ENCODE data around the gene YIPF4. TPM values are rescaled to one million over a fixed set of nuclear protein-coding genes. Genes with fewer than 3 reads are reported as not detected.

YIPF4 gene
- polyA plus RNA-seq, 1 donor (not counting 4 experiments of a cell fraction or from before 2014, with no cell fraction given) = 22.7 TPM

DNA sequence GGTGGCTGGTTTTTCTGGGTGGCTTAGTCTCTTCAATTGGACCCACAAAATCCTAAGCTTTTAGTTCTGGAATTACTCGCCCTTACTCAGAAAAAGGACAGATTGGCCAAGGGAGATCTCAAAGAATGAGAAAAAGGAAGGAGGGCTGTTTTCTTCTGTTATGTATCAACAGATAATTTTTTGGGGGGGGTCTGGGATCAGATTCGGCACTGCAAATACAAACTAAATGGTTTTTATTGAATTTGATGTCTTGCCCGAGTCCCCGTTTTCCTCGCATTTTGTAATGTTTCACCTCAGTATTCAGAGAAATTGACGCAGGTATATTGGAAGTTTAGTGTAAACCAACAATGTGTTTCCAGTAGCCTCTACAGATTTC lies 762 bp downstream of the YIPF4 start:
- TF ChIP-seq EZH2 (IDR thresholded peaks at IDR 0.05; ENCODE audit: low read length) (no peak), CTCF (optimal IDR thresholded peaks at IDR 0.05 in 1 of 3, IDR thresholded peaks at IDR 0.05 in 1 of 3, conservative IDR thresholded peaks at IDR 0.05 in 1 of 3; ENCODE audit: extremely low read depth in 1 of 3, insufficient read depth in 2 of 3, low read length in 3 of 3) (no peak)
- peaks cover 8% of the 10 kb centered on the region for H3K4me1 ChIP-seq (ENCODE audit: control insufficient read depth, extremely low read depth, insufficient read depth, low read length)
- no peaks in the 10 kb centered on the region for H3K9me3 ChIP-seq (ENCODE audit: control insufficient read depth, low read depth, low read length)
- dilution Hi-C loops (cut with MboI; ENCODE audit: extremely low pct_ligation_motif_present, low sequenced_read_pairs) = no loop called here
- DNase-seq (ENCODE audit: low read depth, low spot score) = no peak
- peak overlapping the region; percentile 68 to 99 (median 97) for H3K4me3 ChIP-seq (ENCODE audit: control insufficient read depth in 2 of 3, extremely low read depth in 1 of 3, insufficient read depth in 2 of 3, low read depth in 1 of 3, low read length in 3 of 3)
- peak overlapping the region; percentile 99 for H3K9ac ChIP-seq (ENCODE audit: control insufficient read depth, extremely low read depth, insufficient read depth, low read length)
- peaks cover 38% of the 10 kb centered on the region for H3K79me2 ChIP-seq (ENCODE audit: control insufficient read depth, insufficient read depth, low read length)
- FAIRE-seq = no peak
- peak overlapping the region; percentile 80 for H3K4me2 ChIP-seq (ENCODE audit: control insufficient read depth, extremely low read depth, insufficient read depth, low read depth, low read length)
- peak overlapping the region; percentile 93 for H3K27ac ChIP-seq (ENCODE audit: control insufficient read depth, insufficient read depth, low read length)
- peak overlapping the region; percentile 96 for H2AFZ ChIP-seq (ENCODE audit: control insufficient read depth, low read length)
- no peaks in the 10 kb centered on the region for H3K9me1 ChIP-seq (ENCODE audit: control insufficient read depth, extremely low read depth, insufficient read depth, low read length)
- no peaks in the 10 kb centered on the region for H3K27me3 ChIP-seq (ENCODE audit: control insufficient read depth, extremely low read depth, insufficient read depth, low read length)
- H4K20me1 ChIP-seq (ENCODE audit: control insufficient read depth, extremely low read depth, insufficient read depth, low read length) = no peaks in the 10 kb centered on the region
- no peaks in the 10 kb centered on the region for H3K36me3 ChIP-seq (ENCODE audit: control insufficient read depth in 2 of 2, extremely low read depth in 1 of 2, insufficient read depth in 2 of 2, low read length in 2 of 2)

DNA sequence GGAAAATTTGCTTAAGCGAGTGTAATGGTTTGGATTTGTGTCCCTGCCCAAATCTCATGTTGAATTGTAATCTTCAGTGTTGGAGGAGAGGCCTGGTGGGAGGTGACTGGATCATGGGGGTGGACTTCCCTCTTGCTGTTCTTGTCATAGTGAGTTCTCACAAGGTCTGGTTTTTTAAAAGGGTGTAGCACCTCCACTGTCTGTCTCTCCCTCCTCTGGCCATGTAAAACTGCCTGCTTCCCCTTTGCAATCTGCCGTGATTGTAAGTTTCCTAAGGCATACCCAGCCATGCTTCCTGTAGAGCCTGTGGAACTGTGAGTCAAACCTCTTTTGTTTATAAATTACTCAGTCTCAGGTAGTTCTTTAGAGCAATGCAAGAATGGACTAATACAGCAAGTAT lies 6.6 kb downstream of the YIPF4 start:
- H4K20me1 ChIP-seq (ENCODE audit: control insufficient read depth, extremely low read depth, insufficient read depth, low read length) = no peaks in the 10 kb centered on the region
- peak overlapping the region; percentile 74 for H2AFZ ChIP-seq (ENCODE audit: control insufficient read depth, low read length)
- peak overlapping the region; percentile 24 for H3K9ac ChIP-seq (ENCODE audit: control insufficient read depth, extremely low read depth, insufficient read depth, low read length)
- H3K4me2 ChIP-seq (ENCODE audit: control insufficient read depth, extremely low read depth, insufficient read depth, low read depth, low read length) = peak overlapping the region; percentile 75
- peak overlapping the region in 2 of 3 experiments; percentile 22 to 35 for H3K4me3 ChIP-seq (ENCODE audit: control insufficient read depth in 2 of 3, extremely low read depth in 1 of 3, insufficient read depth in 2 of 3, low read depth in 1 of 3, low read length in 3 of 3)
- H3K9me1 ChIP-seq (ENCODE audit: control insufficient read depth, extremely low read depth, insufficient read depth, low read length) = no peaks in the 10 kb centered on the region
- H3K9me3 ChIP-seq (ENCODE audit: control insufficient read depth, low read depth, low read length) = no peaks in the 10 kb centered on the region
- H3K36me3 ChIP-seq (ENCODE audit: control insufficient read depth in 2 of 2, extremely low read depth in 1 of 2, insufficient read depth in 2 of 2, low read length in 2 of 2) = no peaks in the 10 kb centered on the region
- FAIRE-seq (peak; percentile 46), DNase-seq (ENCODE audit: low read depth, low spot score) (no peak)
- H3K27ac ChIP-seq (ENCODE audit: control insufficient read depth, insufficient read depth, low read length) = peak overlapping the region; percentile 69
- peaks cover 25% of the 10 kb centered on the region for H3K4me1 ChIP-seq (ENCODE audit: control insufficient read depth, extremely low read depth, insufficient read depth, low read length)
- dilution Hi-C loops (cut with MboI; ENCODE audit: extremely low pct_ligation_motif_present, low sequenced_read_pairs) = no loop called here
- H3K79me2 ChIP-seq (ENCODE audit: control insufficient read depth, insufficient read depth, low read length) = peaks cover 52% of the 10 kb centered on the region
- TF ChIP-seq CTCF (optimal IDR thresholded peaks at IDR 0.05 in 1 of 3, IDR thresholded peaks at IDR 0.05 in 1 of 3, conservative IDR thresholded peaks at IDR 0.05 in 1 of 3; ENCODE audit: extremely low read depth in 1 of 3, insufficient read depth in 2 of 3, low read length in 3 of 3) (no peak), EZH2 (IDR thresholded peaks at IDR 0.05; ENCODE audit: low read length) (no peak)
- no peaks in the 10 kb centered on the region for H3K27me3 ChIP-seq (ENCODE audit: control insufficient read depth, extremely low read depth, insufficient read depth, low read length)

All from keratinocyte (primary cell).